ENCODE results near the gene FANCE. TPM values are rescaled to one million over a fixed set of nuclear protein-coding genes. Genes with fewer than 3 reads are reported as not detected.

FANCE gene
- total and polyA plus RNA-seq, 9 of the 15 experiments (the other 6 are each of a cell fraction or from before 2014, with no cell fraction given) = 5.7 to 30.2 (median 17.0) TPM

GRCh38 chr6:35428421-35429149, 23.6 kb upstream of the FANCE start:
- no peak for ATAC-seq
- Histone ChIP-seq H3K4me1 (replicated peaks in 1 of 2; ENCODE audit: control insufficient read depth in 2 of 2, insufficient read depth in 2 of 2, low read length in 2 of 2) (peaks cover 0 to 11% of the 10 kb centered on the region in 2 experiments; a peak in 2 of 5 replicates), H3K36me3 (ENCODE audit: control insufficient read depth, insufficient read depth, low read length) (peaks cover 5% of the 10 kb centered on the region; the same call in 1 of the 3 replicates), H3K79me2 (ENCODE audit: control insufficient read depth, insufficient read depth, low read length) (no peaks in the 10 kb centered on the region), H3K4me2 (ENCODE audit: insufficient read depth, low read length) (no peak overlapping the region), H3K27ac (ENCODE audit: extremely low read depth, low read depth, low read length) (no peak overlapping the region), H2AFZ (ENCODE audit: low read depth, low read length) (no peak overlapping the region), H3K27me3 (ENCODE audit: control insufficient read depth in 2 of 2, insufficient read depth in 2 of 2, low read length in 2 of 2) (peaks cover 0 to 3% of the 10 kb centered on the region in 2 experiments; a peak in 1 of 5 replicates), H3K4me3 (no peak overlapping the region), H4K20me1 (replicated peaks; ENCODE audit: control insufficient read depth, insufficient read depth, low read length) (no peaks in the 10 kb centered on the region), H3K9me3 (replicated peaks; ENCODE audit: control insufficient read depth, insufficient read depth, low read depth, low read length) (peaks cover 16% of the 10 kb centered on the region; the same call in 1 of the 2 replicates), H3K9me1 (ENCODE audit: control insufficient read depth, insufficient read depth, low read length) (no peaks in the 10 kb centered on the region), H3K9ac (ENCODE audit: insufficient read depth in 1 of 2, low read depth in 2 of 2, low read length in 2 of 2) (no peak overlapping the region)
- intact Hi-C loops (cut with micrococcal nuclease) = no loop called here
- POLR2A ChIA-PET = interaction anchor here (0.7 to 1.0 kb wide), 3 partner anchors 9 to 852 kb away, joined by 3 to 6 read pairs (median 3); no protein-coding TSS in a partner anchor
- no peak for FAIRE-seq
- DNase-seq (ENCODE audit: extremely low read depth in 1 of 4, low spot score in 3 of 4) = no peak
- BruUV-seq (replicated peaks) = no TSS peak
- CTCF ChIA-PET (ENCODE audit: low intra/inter-chr PET ratio) = no interaction called here
- in situ Hi-C loops (cut with MboI) = no loop called here
- no peak for TF ChIP-seq ZNF449 (CRISPR knock-in tag; IDR thresholded peaks at IDR 0.05)
- WGBS (ENCODE audit: insufficient coverage, low coverage, missing lambda C conversion rate) = 25% methylated on average over 10 of the region's 10 CpGs

GRCh38 chr6:35429463-35429862, 22.7 kb upstream of the FANCE start:
- ChIA-PET CTCF (ENCODE audit: low intra/inter-chr PET ratio) (no interaction called here), POLR2A (interaction anchor here (1.0 kb wide), 1 partner anchor 14 kb away, joined by 3 read pairs; no protein-coding TSS in a partner anchor)
- Histone ChIP-seq H3K9me1 (ENCODE audit: control insufficient read depth, insufficient read depth, low read length) (no peaks in the 10 kb centered on the region), H3K4me3 (no peak overlapping the region), H3K27ac (ENCODE audit: extremely low read depth, low read depth, low read length) (no peak overlapping the region), H3K9ac (ENCODE audit: insufficient read depth in 1 of 2, low read depth in 2 of 2, low read length in 2 of 2) (no peak overlapping the region), H3K9me3 (replicated peaks; ENCODE audit: control insufficient read depth, insufficient read depth, low read depth, low read length) (peaks cover 16% of the 10 kb centered on the region; the same call in 1 of the 2 replicates), H2AFZ (ENCODE audit: low read depth, low read length) (no peak overlapping the region), H3K4me1 (replicated peaks in 1 of 2; ENCODE audit: control insufficient read depth in 2 of 2, insufficient read depth in 2 of 2, low read length in 2 of 2) (peaks cover 0 to 11% of the 10 kb centered on the region in 2 experiments; a peak in 2 of 5 replicates), H3K36me3 (ENCODE audit: control insufficient read depth, insufficient read depth, low read length) (peaks cover 3% of the 10 kb centered on the region; the same call in 1 of the 3 replicates), H3K27me3 (ENCODE audit: control insufficient read depth in 2 of 2, insufficient read depth in 2 of 2, low read length in 2 of 2) (peaks cover 0 to 3% of the 10 kb centered on the region in 2 experiments; a peak in 1 of 5 replicates), H4K20me1 (replicated peaks; ENCODE audit: control insufficient read depth, insufficient read depth, low read length) (no peaks in the 10 kb centered on the region), H3K79me2 (ENCODE audit: control insufficient read depth, insufficient read depth, low read length) (no peaks in the 10 kb centered on the region), H3K4me2 (ENCODE audit: insufficient read depth, low read length) (no peak overlapping the region)
- intact Hi-C loops (cut with micrococcal nuclease) (no loop called here), in situ Hi-C loops (cut with MboI) (no loop called here)
- DNase-seq (ENCODE audit: extremely low read depth in 1 of 4, low spot score in 3 of 4) (no peak), FAIRE-seq (no peak), ATAC-seq (no peak)
- WGBS (ENCODE audit: insufficient coverage, low coverage, missing lambda C conversion rate) = 10% methylated on average over 2 of the region's 2 CpGs
- BruUV-seq (replicated peaks) = no TSS peak
- TF ChIP-seq ZEB2 (IDR thresholded peaks at IDR 0.05) (peak; percentile 53; the same call in 1 of the 2 replicates), ELF2 (CRISPR knock-in tag; IDR thresholded peaks at IDR 0.05) (no peak), ZNF561 (CRISPR knock-in tag; conservative IDR thresholded peaks at IDR 0.05) (peak; percentile 94), ZMIZ1 (IDR thresholded peaks at IDR 0.05; ENCODE audit: low read depth in 2 of 2, low read length in 2 of 2) (no peak)
